NB4 (cell line): ENCODE results near the gene DLG5.

Source experiments
- DNase-seq: peaks from one replicate; pipeline ENCODE4 v3.0.0; 2010; ENCODE audit warnings: low read depth
- H3K4me3 ChIP-seq: one replicate; pipeline ENCODE4 v1.5.1; 2011; ENCODE audit warnings: mild to moderate bottlenecking, low read depth, low read length, moderate library complexity
- MYC ChIP-seq: IDR thresholded peaks from 2 replicates; pipeline ENCODE4 v1.6.1; 2011; ENCODE audit warnings: low read depth, low read length
- POLR2A ChIP-seq: IDR thresholded peaks from 2 replicates; pipeline ENCODE4 v1.6.1; 2011; ENCODE audit warnings: mild to moderate bottlenecking; ENCODE audit not compliant: insufficient read length; ENCODE audit errors: extremely low read depth
- TF ChIP-seq, protein P1 (sequence below): IDR thresholded peaks from 2 replicates; pipeline ENCODE4 v1.6.1; 2011; ENCODE audit warnings: low read depth, low read length
- TF ChIP-seq, protein P2 (sequence below): IDR thresholded peaks from one replicate; pipeline ENCODE4 v1.5.1; 2012; ENCODE audit warnings: low read depth, low read length

Gene DLG5

DNA sequence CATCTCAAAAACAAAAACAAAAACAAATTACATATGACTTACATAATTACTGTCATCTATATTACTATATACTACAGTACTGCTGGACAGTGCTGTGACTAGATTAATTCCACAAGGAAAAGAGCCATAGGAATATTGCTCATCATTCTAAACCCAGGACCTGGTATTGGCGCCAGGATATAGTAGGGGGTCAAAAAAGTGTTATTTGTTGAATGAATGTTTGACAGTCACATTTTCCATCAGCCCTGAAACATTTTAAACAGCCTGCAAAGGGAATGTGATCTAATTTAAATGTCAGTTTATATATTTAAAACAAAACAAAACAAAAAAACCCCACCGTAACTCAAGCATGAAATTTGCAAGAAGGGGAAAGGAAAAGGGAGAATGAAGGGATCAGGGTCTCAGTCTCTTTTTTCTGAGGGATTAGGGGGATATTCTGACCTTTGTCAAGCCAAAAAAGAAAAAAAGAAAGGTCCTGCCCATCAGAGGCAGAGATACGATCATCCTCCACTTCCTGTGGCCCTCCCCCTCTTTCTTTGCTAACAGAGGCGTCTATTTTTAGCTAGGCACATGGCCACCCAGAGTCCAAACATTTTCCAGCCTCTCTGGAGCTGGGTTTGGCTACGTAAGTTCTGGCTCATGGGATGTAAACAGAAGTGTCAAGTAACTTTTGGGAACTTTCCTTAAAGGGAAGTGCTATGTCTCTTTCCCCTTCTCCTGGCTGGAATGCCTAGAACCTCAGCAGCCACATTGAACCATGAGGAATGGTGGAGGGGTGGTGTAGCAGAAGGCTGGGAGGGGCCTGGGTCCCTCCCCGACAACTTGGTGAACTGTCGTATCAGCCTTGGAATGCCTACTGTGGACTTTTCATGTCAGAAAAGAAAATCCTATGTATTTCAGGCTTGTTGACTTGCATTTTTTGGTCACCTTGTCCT lies 44.6 kb upstream of the DLG5 start:
- DNase-seq: peak; percentile 74
- TF ChIP-seq, protein P1, sequence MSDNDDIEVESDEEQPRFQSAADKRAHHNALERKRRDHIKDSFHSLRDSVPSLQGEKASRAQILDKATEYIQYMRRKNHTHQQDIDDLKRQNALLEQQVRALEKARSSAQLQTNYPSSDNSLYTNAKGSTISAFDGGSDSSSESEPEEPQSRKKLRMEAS: peak; percentile 92
- peak; percentile 97 for TF ChIP-seq MYC
- TF ChIP-seq, protein P2, sequence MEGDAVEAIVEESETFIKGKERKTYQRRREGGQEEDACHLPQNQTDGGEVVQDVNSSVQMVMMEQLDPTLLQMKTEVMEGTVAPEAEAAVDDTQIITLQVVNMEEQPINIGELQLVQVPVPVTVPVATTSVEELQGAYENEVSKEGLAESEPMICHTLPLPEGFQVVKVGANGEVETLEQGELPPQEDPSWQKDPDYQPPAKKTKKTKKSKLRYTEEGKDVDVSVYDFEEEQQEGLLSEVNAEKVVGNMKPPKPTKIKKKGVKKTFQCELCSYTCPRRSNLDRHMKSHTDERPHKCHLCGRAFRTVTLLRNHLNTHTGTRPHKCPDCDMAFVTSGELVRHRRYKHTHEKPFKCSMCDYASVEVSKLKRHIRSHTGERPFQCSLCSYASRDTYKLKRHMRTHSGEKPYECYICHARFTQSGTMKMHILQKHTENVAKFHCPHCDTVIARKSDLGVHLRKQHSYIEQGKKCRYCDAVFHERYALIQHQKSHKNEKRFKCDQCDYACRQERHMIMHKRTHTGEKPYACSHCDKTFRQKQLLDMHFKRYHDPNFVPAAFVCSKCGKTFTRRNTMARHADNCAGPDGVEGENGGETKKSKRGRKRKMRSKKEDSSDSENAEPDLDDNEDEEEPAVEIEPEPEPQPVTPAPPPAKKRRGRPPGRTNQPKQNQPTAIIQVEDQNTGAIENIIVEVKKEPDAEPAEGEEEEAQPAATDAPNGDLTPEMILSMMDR: no peak
- H3K4me3 ChIP-seq: no peak overlapping the region

DNA sequence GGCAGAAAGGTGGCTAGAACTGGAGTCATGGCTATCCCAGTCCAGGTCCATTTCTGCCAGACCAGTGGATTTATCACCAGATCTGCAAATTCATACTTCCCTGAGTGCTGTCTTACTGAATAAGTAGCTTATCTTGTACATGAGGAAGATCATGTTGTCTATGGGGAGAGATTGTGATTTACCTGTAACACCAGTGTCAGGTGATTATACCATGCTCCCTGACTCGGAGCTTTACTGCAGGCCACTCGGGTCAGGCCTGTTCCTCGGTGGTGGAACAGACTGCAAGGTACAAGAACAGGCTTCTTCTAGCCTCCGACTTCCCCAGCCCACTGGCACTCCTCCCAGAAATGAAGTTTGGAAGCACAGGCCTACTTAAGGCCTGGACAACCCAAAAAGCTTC lies 42.6 kb upstream of the DLG5 start:
- TF ChIP-seq, protein P1: no peak
- TF ChIP-seq, protein P2: no peak
- no peak for TF ChIP-seq MYC
- no peak for TF ChIP-seq POLR2A
- DNase-seq: no peak
- H3K4me3 ChIP-seq: no peak overlapping the region

DNA sequence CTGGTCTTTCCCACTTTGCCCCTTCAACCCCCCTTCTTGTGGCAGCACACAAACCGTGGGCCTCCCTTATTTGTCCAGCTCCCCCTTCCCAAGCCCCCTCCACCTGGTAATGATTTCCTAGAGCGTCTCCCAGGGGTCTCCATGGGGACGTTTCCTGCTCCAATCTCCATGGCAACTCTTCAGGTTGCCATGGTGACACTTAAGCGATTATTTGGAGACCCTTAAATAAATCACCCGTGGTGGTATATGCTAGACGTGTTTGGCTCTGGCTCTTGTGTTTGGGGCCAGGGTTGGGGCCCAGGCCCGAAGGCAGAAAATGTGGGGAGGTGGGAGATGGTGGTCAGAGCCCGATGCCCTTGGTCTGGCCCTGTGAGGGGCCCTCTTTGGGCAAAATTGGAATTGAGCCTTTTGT lies 41.1 kb upstream of the DLG5 start:
- DNase-seq: no peak
- TF ChIP-seq POLR2A (no peak), MYC (no peak)
- TF ChIP-seq, protein P2: no peak
- TF ChIP-seq, protein P1: no peak
- no peak overlapping the region for H3K4me3 ChIP-seq

DNA sequence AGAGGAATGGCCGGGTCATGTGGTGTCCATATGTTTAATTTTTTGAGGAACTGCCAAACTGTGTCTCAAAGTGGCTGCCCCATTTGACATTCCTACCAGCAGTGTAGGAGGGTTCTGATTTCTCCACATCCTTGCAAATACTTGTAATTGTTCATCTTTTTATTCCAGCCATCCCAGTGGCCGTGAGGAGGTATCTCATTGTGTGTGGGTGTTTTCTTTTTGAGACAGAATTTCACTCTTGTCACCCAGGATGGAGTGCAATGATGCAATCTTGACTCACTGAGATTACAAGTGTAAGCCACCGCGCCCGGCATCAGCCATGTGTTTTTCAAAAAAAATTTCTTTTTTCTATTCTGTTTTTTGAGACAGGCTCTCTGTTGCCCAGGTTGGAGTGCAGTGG lies 38.7 kb upstream of the DLG5 start:
- H3K4me3 ChIP-seq: no peak overlapping the region
- TF ChIP-seq, protein P2: no peak
- TF ChIP-seq POLR2A (no peak), MYC (no peak)
- TF ChIP-seq, protein P1: no peak

DNA sequence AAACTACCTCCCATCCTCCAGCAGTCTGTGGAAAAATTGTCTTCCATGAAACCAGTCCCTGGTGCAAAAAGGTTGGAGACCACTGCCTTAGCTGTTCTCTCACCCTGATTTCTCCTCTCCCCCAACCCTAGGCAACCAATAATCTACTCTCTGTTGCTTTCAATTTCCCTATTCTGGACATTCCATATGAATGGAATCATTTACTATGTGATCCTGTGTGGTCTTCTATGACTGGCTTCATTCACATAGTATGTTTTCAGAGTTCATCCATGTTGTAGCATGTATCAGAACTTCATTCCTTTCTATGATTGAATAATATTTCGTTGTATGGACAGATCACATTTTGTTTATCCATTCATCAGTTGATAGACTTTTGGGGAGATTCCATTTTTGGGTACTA lies 38.3 kb upstream of the DLG5 start:
- H3K4me3 ChIP-seq: no peak overlapping the region
- DNase-seq: no peak
- TF ChIP-seq POLR2A: no peak
- TF ChIP-seq MYC: no peak
- TF ChIP-seq, protein P1: no peak
- TF ChIP-seq, protein P2: no peak

More for the DNA sequence above, 38.7 kb upstream of the DLG5 start:
- peak; percentile 65 for DNase-seq
